Mesendoderm (in vitro differentiated cells): ENCODE measurements around the gene SIMC1. TPM values are rescaled to one million over a fixed set of nuclear protein-coding genes. Genes with fewer than 3 reads are reported as not detected.
"Not testable (repeated sequence)": the region's sequence is repeated elsewhere in the genome, so short reads cannot be mapped to it uniquely, and the experiment has no call there.

Source experiments
- DNase-seq: peaks from one replicate; pipeline ENCODE4 v3.0.0; 2013
- H2AK5ac ChIP-seq: 2 replicates; pipeline ENCODE4 v1.6.1; 2013; ENCODE audit warnings: low read length, inconsistent platforms
- H2BK120ac ChIP-seq: 2 replicates; pipeline ENCODE4 v1.6.1; 2013; ENCODE audit warnings: low read depth, mild to moderate bottlenecking, low read length, moderate library complexity, mixed read lengths
- H2BK15ac ChIP-seq: replicated peaks from 2 replicates; pipeline ENCODE4 v1.6.1; 2013; ENCODE audit warnings: low read depth, mild to moderate bottlenecking, moderate library complexity
- H2BK5ac ChIP-seq: 2 replicates; pipeline ENCODE4 v1.6.1; 2013; ENCODE audit warnings: low read length, inconsistent platforms
- H3K18ac ChIP-seq: 2 replicates; pipeline ENCODE4 v1.6.1; 2013; ENCODE audit warnings: mild to moderate bottlenecking, low read length, mixed read lengths
- H3K23ac ChIP-seq: one replicate; pipeline ENCODE4 v1.6.1; 2013; ENCODE audit warnings: low read length
- H3K27ac ChIP-seq: 2 replicates; pipeline ENCODE4 v1.5.1; 2013; ENCODE audit warnings: low read depth, mild to moderate bottlenecking, inconsistent platforms, low read length, moderate library complexity
- H3K27me3 ChIP-seq: 2 replicates; pipeline ENCODE4 v1.6.1; 2013; ENCODE audit warnings: low read length, control low read depth, mild to moderate bottlenecking, inconsistent platforms; ENCODE audit not compliant: insufficient read depth, poor library complexity
- H3K36me3 ChIP-seq: 2 replicates; pipeline ENCODE4 v1.6.1; 2013; ENCODE audit warnings: low read length, inconsistent platforms; ENCODE audit not compliant: control insufficient read depth, insufficient read depth
- H3K4ac ChIP-seq: one replicate; pipeline ENCODE4 v1.6.1; 2013; ENCODE audit warnings: low read depth, mild to moderate bottlenecking, low read length, moderate library complexity
- H3K4me1 ChIP-seq: 2 replicates; pipeline ENCODE4 v1.6.1; 2013; ENCODE audit warnings: low read depth, low read length, inconsistent platforms; ENCODE audit not compliant: control insufficient read depth
- H3K4me2 ChIP-seq: 2 replicates; pipeline ENCODE4 v1.6.1; 2013; ENCODE audit warnings: low read length
- H3K4me3 ChIP-seq: 2 replicates; pipeline ENCODE4 v1.5.1; 2013; ENCODE audit warnings: mild to moderate bottlenecking, low read length
- H3K56ac ChIP-seq: one replicate; pipeline ENCODE4 v1.6.1; 2013; ENCODE audit warnings: low read length
- H3K79me1 ChIP-seq: 2 replicates; pipeline ENCODE4 v1.6.1; 2013; ENCODE audit warnings: low read length, inconsistent platforms
- H3K79me2 ChIP-seq: 2 replicates; pipeline ENCODE4 v1.6.1; 2013; ENCODE audit warnings: mild to moderate bottlenecking, low read length; ENCODE audit not compliant: control insufficient read depth, insufficient read depth
- H3K9ac ChIP-seq: 2 replicates; pipeline ENCODE4 v1.6.1; 2013; ENCODE audit warnings: low read length, inconsistent platforms
- H4K5ac ChIP-seq: one replicate; pipeline ENCODE4 v1.6.1; 2013; ENCODE audit warnings: low read length
- H4K8ac ChIP-seq: one replicate; pipeline ENCODE4 v1.6.1; 2013; ENCODE audit warnings: low read depth, mild to moderate bottlenecking, control low read depth, low read length, moderate library complexity
- WGBS: extraction: QIAGEN DNeasy Blood & Tissue Kit; methylation state at CpG from one replicate; pipeline ENCODE4 v1.1.7; 2013; ENCODE audit warnings: low lambda C conversion rate, missing lambda C conversion rate; ENCODE audit not compliant: insufficient coverage; ENCODE audit errors: extremely low coverage; 5-methylcytosine and 5-hydroxymethylcytosine counted together
- polyA plus RNA-seq, 2 experiments: library from polyadenylated mRNA; stranded (reverse); fragments of 200-250 nt; gene quantifications; one replicate each; pipeline ENCODE4 v1.2.3, GENCODE V29; 2013

SIMC1 gene
- 6.9 TPM for polyA plus RNA-seq (2013, experiment 1 of 2)
- 7.4 TPM for polyA plus RNA-seq (2013, experiment 2 of 2)

DNA sequence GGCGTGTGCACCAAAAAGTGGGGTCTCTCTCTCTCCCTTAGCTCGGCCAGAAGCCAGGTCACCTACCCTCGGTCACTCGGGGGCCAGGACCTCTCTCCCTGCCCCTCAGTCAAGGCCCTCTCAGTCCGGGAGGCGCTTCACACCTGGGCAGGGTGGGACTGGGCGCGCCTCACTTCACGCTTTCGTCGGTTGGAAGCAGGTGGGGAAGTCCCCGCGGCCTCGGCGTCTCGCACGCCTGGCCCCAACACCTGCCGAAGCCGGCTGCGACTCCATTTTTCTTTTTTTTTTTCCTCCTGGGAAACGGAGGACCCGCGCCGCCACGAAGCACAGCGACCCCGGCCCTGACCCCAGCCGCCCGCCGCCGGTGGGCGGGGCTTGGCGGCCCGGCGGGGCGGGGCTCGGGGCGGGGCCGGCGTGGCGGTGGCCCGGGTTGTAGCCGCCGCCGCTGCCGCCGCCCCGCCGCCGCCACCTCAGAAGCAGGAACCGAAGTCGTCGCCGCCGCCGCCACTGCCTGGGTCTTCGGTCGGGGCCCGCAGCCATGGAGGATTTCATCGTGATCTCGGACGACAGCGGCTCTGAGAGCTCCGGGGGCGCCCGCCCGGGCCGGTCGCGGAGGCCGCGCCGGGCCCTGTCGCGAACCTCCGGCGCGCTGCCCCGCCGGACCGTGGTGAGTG, at the start of gene SIMC1:
SIMC1 (plus strand) TSS at position 454 of the 674 bp plus-strand sequence; CDS start at position 539, 85 bp downstream.
- H3K56ac ChIP-seq = peak within 1 kb of the TSS; percentile 34
- not testable (repeated sequence) for H3K18ac ChIP-seq, H2AK5ac ChIP-seq, H4K5ac ChIP-seq, H3K4me1 ChIP-seq, H3K4ac ChIP-seq, H3K36me3 ChIP-seq, H3K27ac ChIP-seq, H2BK15ac ChIP-seq, H3K79me1 ChIP-seq, H3K4me3 ChIP-seq, H3K23ac ChIP-seq, H3K27me3 ChIP-seq, H3K4me2 ChIP-seq, H2BK5ac ChIP-seq, H2BK120ac ChIP-seq, H4K8ac ChIP-seq, H3K79me2 ChIP-seq
- no CpG with 5 or more reads among the region's 81 CpGs for WGBS
- peak; percentile 29 for DNase-seq
- peak within 1 kb of the TSS; percentile 45 for H3K9ac ChIP-seq

DNA sequence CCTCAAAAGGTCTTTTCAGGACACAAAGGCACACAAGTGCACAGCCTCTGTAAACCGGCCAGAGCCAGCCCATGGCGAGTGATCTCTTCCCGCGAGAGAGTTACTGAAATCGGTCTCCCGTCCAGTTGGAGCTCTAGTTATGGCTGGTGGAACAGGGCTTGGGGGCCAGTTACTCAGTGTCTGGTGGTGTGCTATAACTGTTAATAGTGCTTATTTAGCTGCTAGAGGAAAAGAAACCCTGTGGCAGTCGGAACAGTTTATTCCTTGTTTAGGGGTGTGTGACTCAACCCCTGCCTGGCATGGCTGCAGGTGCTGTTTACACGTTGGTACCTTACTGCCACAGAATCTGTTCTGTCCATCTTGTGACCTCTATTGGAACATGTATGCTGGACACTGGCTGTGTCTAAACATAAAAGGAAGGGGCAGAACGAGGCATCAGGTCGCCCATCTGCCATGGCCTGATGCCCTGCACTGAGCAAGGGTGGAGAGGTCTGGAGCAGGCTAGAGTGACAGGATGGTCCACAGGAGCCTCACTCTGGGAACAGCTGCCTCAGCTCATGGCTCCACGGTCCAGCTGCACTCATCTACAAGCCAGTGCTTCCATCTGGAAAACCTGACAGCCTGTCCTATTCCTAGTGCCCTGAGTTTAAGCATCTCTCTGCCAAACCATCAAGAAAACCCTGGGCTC, 49.6 kb upstream of the SIMC1 start:
- Histone ChIP-seq H3K36me3 (no peaks in the 10 kb centered on the region), H3K79me1 (no peaks in the 10 kb centered on the region), H4K8ac (no peak overlapping the region), H2AK5ac (no peak overlapping the region), H2BK15ac (no peak overlapping the region), H2BK120ac (no peak overlapping the region), H3K18ac (no peak overlapping the region), H3K9ac (no peak overlapping the region), H3K23ac (no peak overlapping the region), H3K4me2 (no peak overlapping the region), H2BK5ac (no peak overlapping the region), H3K79me2 (no peaks in the 10 kb centered on the region), H3K4ac (no peak overlapping the region), H3K4me3 (no peak overlapping the region), H3K4me1 (peaks cover 4% of the 10 kb centered on the region), H3K27me3 (no peaks in the 10 kb centered on the region), H4K5ac (no peak overlapping the region), H3K27ac (no peak overlapping the region), H3K56ac (no peak overlapping the region)
- no peak for DNase-seq
- no CpG with 5 or more reads among the region's 11 CpGs for whole genome bisulfite sequencing

DNA sequence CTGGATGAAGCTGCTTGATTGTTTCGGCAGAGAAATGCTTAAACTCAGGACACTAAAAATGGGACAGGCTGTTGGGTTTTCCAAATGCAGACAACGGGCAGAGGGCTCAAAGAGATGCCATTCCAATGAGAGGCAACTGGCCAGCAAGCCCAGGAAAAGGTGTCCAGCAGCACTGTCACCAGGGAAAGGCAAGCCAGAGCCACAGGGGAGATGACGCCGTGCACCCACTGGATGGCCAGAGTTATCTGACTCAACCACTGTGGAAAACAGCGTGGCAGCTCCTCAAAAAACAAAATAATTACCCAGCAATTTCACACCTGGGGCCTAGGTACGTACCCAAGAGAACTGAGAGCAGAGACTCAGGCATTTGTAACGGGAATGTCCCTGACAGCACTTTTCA, 48.4 kb upstream of the SIMC1 start:
- Histone ChIP-seq H2BK5ac (no peak overlapping the region), H3K4me2 (no peak overlapping the region), H2BK15ac (no peak overlapping the region), H2BK120ac (no peak overlapping the region), H3K4me1 (peaks cover 2% of the 10 kb centered on the region), H3K27ac (no peak overlapping the region), H3K18ac (no peak overlapping the region), H3K79me1 (no peaks in the 10 kb centered on the region), H3K9ac (no peak overlapping the region), H4K5ac (no peak overlapping the region), H3K4me3 (no peak overlapping the region), H3K56ac (no peak overlapping the region), H2AK5ac (no peak overlapping the region), H3K23ac (no peak overlapping the region), H3K27me3 (no peaks in the 10 kb centered on the region), H3K36me3 (no peaks in the 10 kb centered on the region), H3K79me2 (no peaks in the 10 kb centered on the region), H3K4ac (no peak overlapping the region), H4K8ac (no peak overlapping the region)
- no CpG with 5 or more reads among the region's 7 CpGs for WGBS
- no peak for DNase-seq

DNA sequence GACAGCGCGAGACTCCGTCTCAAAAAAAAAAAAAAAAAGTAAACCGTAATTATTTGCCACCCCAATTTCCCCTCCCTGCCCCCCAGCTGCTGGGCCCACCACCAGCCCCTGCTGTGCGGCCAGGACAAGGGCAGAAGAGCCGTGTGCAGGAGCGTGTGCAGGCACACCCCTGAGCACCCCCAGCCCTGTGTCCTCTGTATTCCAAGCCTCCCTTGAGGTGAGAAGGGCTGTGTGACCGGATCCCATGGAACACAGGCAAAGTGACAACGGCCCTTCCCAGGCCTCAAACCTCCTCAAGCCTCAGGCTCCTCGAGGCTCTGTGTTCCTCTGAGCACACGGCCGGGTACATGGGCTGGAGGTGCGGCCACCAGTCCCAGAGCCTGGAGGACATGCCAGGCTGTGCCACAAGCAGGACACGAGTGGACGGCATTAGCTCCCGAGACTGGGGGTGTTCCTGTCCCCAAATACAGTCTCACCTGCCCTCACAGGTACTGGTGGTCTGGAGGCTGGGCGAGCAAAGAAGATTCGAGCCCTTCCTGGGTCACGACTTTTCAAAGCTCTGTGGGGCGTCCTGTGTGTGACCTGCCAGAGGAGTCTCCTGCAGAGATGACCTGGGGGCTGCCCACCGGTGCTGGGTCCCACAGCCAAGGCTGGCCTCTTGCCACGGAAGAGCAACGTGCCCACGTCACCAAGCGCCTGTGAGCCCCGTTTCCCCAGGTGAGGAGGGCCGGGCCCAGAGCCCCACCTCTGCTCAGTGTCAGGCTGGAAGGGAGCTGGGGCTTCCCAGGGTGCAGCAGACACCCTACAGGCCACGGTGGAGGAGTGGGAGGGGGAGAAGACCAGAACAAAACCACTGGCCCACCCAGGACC, 47.1 kb upstream of the SIMC1 start:
- H3K9ac ChIP-seq = no peak overlapping the region
- H3K4me2 ChIP-seq = no peak overlapping the region
- H3K79me1 ChIP-seq = no peaks in the 10 kb centered on the region
- no peak overlapping the region for H2BK5ac ChIP-seq
- no peak overlapping the region for H3K18ac ChIP-seq
- H4K5ac ChIP-seq = no peak overlapping the region
- no peak overlapping the region for H3K4me3 ChIP-seq
- H4K8ac ChIP-seq = no peak overlapping the region
- no peak overlapping the region for H3K56ac ChIP-seq
- H3K79me2 ChIP-seq = no peaks in the 10 kb centered on the region
- WGBS = no CpG with 5 or more reads among the region's 28 CpGs
- H3K23ac ChIP-seq = no peak overlapping the region
- H2BK120ac ChIP-seq = no peak overlapping the region
- no peak overlapping the region for H2AK5ac ChIP-seq
- H3K4ac ChIP-seq = no peak overlapping the region
- H2BK15ac ChIP-seq = no peak overlapping the region
- H3K27ac ChIP-seq = no peak overlapping the region
- no peaks in the 10 kb centered on the region for H3K27me3 ChIP-seq
- H3K36me3 ChIP-seq = no peaks in the 10 kb centered on the region
- peaks cover 2% of the 10 kb centered on the region for H3K4me1 ChIP-seq
- no peak for DNase-seq

DNA sequence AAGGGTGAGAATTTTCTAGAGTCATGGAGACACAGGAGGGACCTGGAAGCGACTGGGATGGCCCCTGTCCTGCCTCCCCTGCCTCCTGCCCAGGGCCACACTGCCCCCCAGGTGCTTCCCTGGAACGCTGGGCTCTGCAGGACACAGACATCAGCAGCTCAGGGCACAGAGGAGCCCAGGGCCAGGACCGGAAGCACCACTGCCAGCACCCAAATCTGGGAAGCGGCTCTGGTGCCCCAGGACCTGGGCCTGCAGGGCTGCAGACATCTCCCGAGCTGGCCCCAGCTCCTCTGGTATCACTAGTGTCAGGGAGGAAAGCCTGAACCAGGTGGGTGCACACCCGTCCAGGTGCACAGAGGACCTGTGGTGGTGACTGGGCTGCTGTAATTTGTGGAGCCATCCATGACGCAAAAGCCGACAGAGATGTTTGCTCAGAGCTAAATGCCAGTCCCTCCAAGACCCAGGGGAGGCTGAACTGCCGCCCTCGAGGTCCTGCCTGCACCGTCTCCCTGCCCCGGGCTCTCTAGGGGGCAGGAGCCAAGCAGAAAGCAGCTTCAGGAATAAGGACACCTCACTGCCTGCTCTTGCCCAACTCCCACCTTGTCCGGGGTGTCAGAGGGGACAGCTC, 46.0 kb upstream of the SIMC1 start:
- WGBS = no CpG with 5 or more reads among the region's 13 CpGs

More for the DNA sequence above, 46.0 kb upstream of the SIMC1 start:
- Histone ChIP-seq H3K27me3 (no peaks in the 10 kb centered on the region), H2BK120ac (no peak overlapping the region), H3K4me3 (no peak overlapping the region), H3K36me3 (no peaks in the 10 kb centered on the region), H3K18ac (no peak overlapping the region), H2BK5ac (no peak overlapping the region), H2BK15ac (no peak overlapping the region), H3K27ac (no peak overlapping the region), H3K9ac (no peak overlapping the region), H3K79me1 (no peaks in the 10 kb centered on the region), H3K4me1 (no peaks in the 10 kb centered on the region), H2AK5ac (no peak overlapping the region), H3K4ac (no peak overlapping the region), H4K5ac (no peak overlapping the region), H3K79me2 (no peaks in the 10 kb centered on the region), H3K4me2 (no peak overlapping the region), H4K8ac (no peak overlapping the region), H3K56ac (no peak overlapping the region), H3K23ac (no peak overlapping the region)
- DNase-seq = no peak
